B cell (primary cell): ENCODE results near the gene GLRX.

ENCODE experiments used
- CTCF ChIP-seq: fragments of 200-600 bp; IDR thresholded peaks from one replicate; pipeline ENCODE4 v1.8.0; 2022; ENCODE audit warnings: antibody characterized with exemption, mild to moderate bottlenecking
- EZH2 ChIP-seq: IDR thresholded peaks from 2 replicates; pipeline ENCODE4 v1.6.1; 2012; ENCODE audit warnings: borderline replicate concordance, low read depth, mild to moderate bottlenecking, moderate library complexity, low read length; ENCODE audit not compliant: insufficient read depth, poor library complexity, severe bottlenecking

DNA sequence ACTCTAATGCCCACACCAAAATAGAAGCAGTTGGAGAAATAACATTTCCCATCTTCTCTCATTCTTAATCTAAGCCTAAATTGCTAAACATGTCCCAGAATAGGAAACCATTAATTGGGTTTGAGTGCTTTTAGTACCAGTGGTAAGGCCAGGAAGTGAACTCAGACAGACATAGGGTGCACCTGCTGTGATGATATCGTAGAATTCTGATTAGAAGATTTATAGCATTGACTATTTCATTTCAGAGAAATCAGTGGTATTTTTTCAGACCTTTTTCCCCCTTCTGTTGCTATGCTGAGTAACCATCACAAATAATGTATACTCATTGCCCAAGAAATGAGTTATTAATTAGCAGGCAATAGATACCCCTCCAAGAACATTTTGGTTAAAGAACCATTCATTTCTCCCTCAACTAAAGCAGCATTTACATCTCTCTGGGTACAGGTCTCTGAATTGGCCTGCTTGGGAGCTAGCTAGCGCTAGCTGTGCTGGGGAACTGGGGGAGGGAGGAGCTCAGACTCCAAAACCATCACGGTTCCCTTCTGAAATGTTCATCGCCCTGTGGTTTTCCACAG lies 7.3 kb downstream of the GLRX start:
- TF ChIP-seq CTCF (no peak), EZH2 (no peak)
